GM19239 (cell line): ENCODE measurements around the gene FGGY.
"Not testable (repeated sequence)": the region's sequence is repeated elsewhere in the genome, so short reads cannot be mapped to it uniquely, and the experiment has no call there.

Source experiments
- DNase-seq: peaks from one replicate; pipeline ENCODE4 v3.0.0; 2011; ENCODE audit warnings: low spot score; ENCODE audit not compliant: insufficient read length
- FAIRE-seq: peaks from 2 replicates; lab custom pipeline; 2011; peaks lifted over from hg19 to GRCh38; lab: Jason Lieb, UNC

Gene FGGY

GRCh38 chr1:59641836-59642235 lies 344.9 kb downstream of the FGGY start:
- DNase-seq = no peak
- no peak for FAIRE-seq

- FAIRE-seq = no peak
- DNase-seq = no peak
Observed at GRCh38 chr1:59643526-59643925, 346.6 kb downstream of the FGGY start.

GRCh38 chr1:59645893-59646292 lies 349.0 kb downstream of the FGGY start:
- FAIRE-seq (no peak), DNase-seq (no peak)

- not testable (repeated sequence) for FAIRE-seq, DNase-seq
Observed at GRCh38 chr1:59653142-59653958, 356.5 kb downstream of the FGGY start.

- no peak for FAIRE-seq
- DNase-seq = no peak
Observed at GRCh38 chr1:59653968-59654367, 357.1 kb downstream of the FGGY start.

GRCh38 chr1:59657873-59658465 lies 361.1 kb downstream of the FGGY start:
- FAIRE-seq (no peak), DNase-seq (no peak)

GRCh38 chr1:59664166-59664565 lies 367.3 kb downstream of the FGGY start:
- DNase-seq = no peak

GRCh38 chr1:59666106-59666505 lies 369.2 kb downstream of the FGGY start:
- FAIRE-seq (no peak), DNase-seq (no peak)

More at GRCh38 chr1:59664166-59664565, 367.3 kb downstream of the FGGY start:
- FAIRE-seq = no peak

- DNase-seq (no peak), FAIRE-seq (no peak)
Observed at GRCh38 chr1:59667020-59667419, 370.1 kb downstream of the FGGY start.

GRCh38 chr1:59669752-59670312 lies 372.9 kb downstream of the FGGY start:
- no peak for DNase-seq

GRCh38 chr1:59670662-59671061 lies 373.8 kb downstream of the FGGY start:
- DNase-seq (no peak), FAIRE-seq (no peak)

More at GRCh38 chr1:59669752-59670312, 372.9 kb downstream of the FGGY start:
- no peak for FAIRE-seq

GRCh38 chr1:59671066-59671952 lies 374.4 kb downstream of the FGGY start:
- FAIRE-seq = no peak
- no peak for DNase-seq

- FAIRE-seq (no peak), DNase-seq (no peak)
Observed at GRCh38 chr1:59671953-59672305, 375.0 kb downstream of the FGGY start.

GRCh38 chr1:59672851-59673572 lies 376.1 kb downstream of the FGGY start:
- DNase-seq = no peak

GRCh38 chr1:59673573-59674450 lies 376.9 kb downstream of the FGGY start:
- DNase-seq (no peak), FAIRE-seq (no peak)

More at GRCh38 chr1:59672851-59673572, 376.1 kb downstream of the FGGY start:
- no peak for FAIRE-seq

GRCh38 chr1:59674595-59674994 lies 377.7 kb downstream of the FGGY start:
- no peak for FAIRE-seq
- DNase-seq = no peak

GRCh38 chr1:59675936-59676335 lies 379.0 kb downstream of the FGGY start:
- DNase-seq (no peak), FAIRE-seq (no peak)

GRCh38 chr1:59678040-59678439 lies 381.1 kb downstream of the FGGY start:
- no peak for FAIRE-seq
- DNase-seq = no peak
